GM12878 (cell line): ENCODE results near the gene SLC6A11. TPM values are rescaled to one million over a fixed set of nuclear protein-coding genes. Genes with fewer than 3 reads are reported as not detected.

ENCODE experiments used
- ATAC-seq: fragments of 200-7000 bp; cut with Tn5 transposase; 3 replicates; pipeline ENCODE4 v1.9.1; 2020; ENCODE audit warnings: mild to moderate bottlenecking, moderate library complexity
- BruUV-seq: library from RNA; stranded (reverse); fragments of 400-500 nt; replicated peaks from 2 replicates; lab custom pipeline; 2021; lab: Mats Ljungman, UMichigan
- CTCF ChIA-PET: fragments of 300-600 bp; sonication (Branson Sonifier 250); formaldehyde crosslinking; extraction: SDS; loops from one replicate; lab custom pipeline; 2021; ENCODE audit warnings: inconsistent platforms; lab: Yijun Ruan, JAX
- POLR2A ChIA-PET: fragments of 350-600 bp; formaldehyde crosslinking; extraction: SDS; loops from one replicate; lab custom pipeline; 2021; ENCODE audit warnings: inconsistent platforms; lab: Charles Lee
- RAD21 ChIA-PET: fragments of 300-600 bp; sonication (Branson Sonifier 250); formaldehyde crosslinking; loops from one replicate; lab custom pipeline; 2023; ENCODE audit warnings: antibody characterized with exemption; ENCODE audit not compliant: unreplicated experiment; lab: Charles Lee
- SMC1A ChIA-PET: fragments of 300-600 bp; sonication (Branson Sonifier 250); formaldehyde crosslinking; loops from one replicate; lab custom pipeline; 2023; ENCODE audit not compliant: unreplicated experiment, uncharacterized antibody; lab: Charles Lee
- DNase-seq: peaks from one replicate; pipeline ENCODE4 v3.0.0-alpha.2; 2011; ENCODE audit warnings: low read depth, low spot score
- FAIRE-seq: peaks from 3 replicates; lab custom pipeline; 2011; peaks lifted over from hg19 to GRCh38; lab: Jason Lieb, UNC
- H2AFZ ChIP-seq: 2 replicates; pipeline ENCODE4 v1.6.0; 2011; ENCODE audit warnings: low read depth, low read length, control low read depth; ENCODE audit not compliant: control insufficient read depth
- H3K27ac ChIP-seq: 2 replicates; pipeline ENCODE4 v1.5.1; 2011; ENCODE audit warnings: control low read depth; ENCODE audit not compliant: control insufficient read depth, insufficient read depth
- H3K27me3 ChIP-seq, 2 experiments: replicated peaks in 1 of 2; 2 replicates each; pipeline versions ENCODE4 v1.6.0 to v1.6.1; 2011; ENCODE audit warnings: low read length in 1 of 2; ENCODE audit not compliant: control insufficient read depth in 2 of 2, insufficient read depth in 2 of 2
- H3K36me3 ChIP-seq, 2 experiments: 2 replicates each; pipeline ENCODE4 v1.5.1; 2011; ENCODE audit warnings: low read length in 1 of 2; ENCODE audit not compliant: control insufficient read depth in 2 of 2, insufficient read depth in 2 of 2
- H3K4me1 ChIP-seq: 2 replicates; pipeline ENCODE4 v1.6.1; 2011; ENCODE audit warnings: mild to moderate bottlenecking, low read length, moderate library complexity, mixed read lengths; ENCODE audit not compliant: control insufficient read depth, insufficient read depth
- H3K4me2 ChIP-seq: 2 replicates; pipeline ENCODE4 v1.6.0; 2011; ENCODE audit warnings: control low read depth; ENCODE audit not compliant: control insufficient read depth, insufficient read depth
- H3K4me3 ChIP-seq: fragments of 200-600 bp; sonication (generic); 2 replicates; pipeline ENCODE4 v1.5.1; 2016
- H3K79me2 ChIP-seq: 2 replicates; pipeline ENCODE4 v1.6.0; 2011; ENCODE audit warnings: low read length; ENCODE audit not compliant: control insufficient read depth, insufficient read depth
- H3K9ac ChIP-seq: 2 replicates; pipeline ENCODE4 v1.8.0; 2011; ENCODE audit warnings: low read length, control low read depth, mixed read lengths; ENCODE audit not compliant: control insufficient read depth, insufficient read depth
- H3K9me3 ChIP-seq: replicated peaks from 3 replicates; pipeline ENCODE4 v1.5.1; 2011; ENCODE audit warnings: mild to moderate bottlenecking, low read length; ENCODE audit not compliant: control insufficient read depth, insufficient read depth
- H4K20me1 ChIP-seq: 2 replicates; pipeline ENCODE4 v1.6.0; 2011; ENCODE audit not compliant: control insufficient read depth, insufficient read depth
- BHLHE40 ChIP-seq, 2 experiments: fragments of 450-650 bp in 1 of 2; IDR thresholded peaks; 2 replicates each; pipeline ENCODE4 v1.6.1; 2011 to 2017; ENCODE audit warnings: low read depth in 2 of 2, borderline replicate concordance in 1 of 2, improper control_type of control experiment in 1 of 2, low read length in 1 of 2, mild to moderate bottlenecking in 1 of 2
- ELK1 ChIP-seq: IDR thresholded peaks from 2 replicates; pipeline ENCODE4 v1.6.1; 2012; ENCODE audit warnings: low read depth, low read length, improper control_type of control experiment
- IRF4 ChIP-seq: IDR thresholded peaks from 2 replicates; pipeline ENCODE4 v1.6.1; 2011; ENCODE audit warnings: low read depth, low read length
- IRF5 ChIP-seq: fragments of 450-650 bp; IDR thresholded peaks from 2 replicates; pipeline ENCODE4 v1.6.1; 2017; ENCODE audit warnings: borderline replicate concordance
- KDM1A ChIP-seq: fragments of 200-600 bp; sonication (generic); IDR thresholded peaks from 2 replicates; pipeline ENCODE4 v1.6.1; 2016; ENCODE audit warnings: borderline replicate concordance
- NR2C1 ChIP-seq: fragments of 450-650 bp; IDR thresholded peaks from 2 replicates; pipeline ENCODE4 v1.6.1; 2017; ENCODE audit warnings: antibody characterized with exemption, mild to moderate bottlenecking, moderate library complexity
- PAX5 ChIP-seq: IDR thresholded peaks from 2 replicates; pipeline ENCODE4 v1.6.1; 2011; ENCODE audit warnings: low read depth, low read length, borderline replicate concordance
- POLR2A ChIP-seq: IDR thresholded peaks from 2 replicates; pipeline ENCODE4 v1.6.1; 2011; ENCODE audit warnings: low read depth, mild to moderate bottlenecking, low read length
- RELA ChIP-seq: fragments of 450-650 bp; IDR thresholded peaks from 2 replicates; pipeline ENCODE4 v1.8.0; 2014; ENCODE audit warnings: borderline replicate concordance; ENCODE audit not compliant: partially characterized antibody
- SKIL ChIP-seq: fragments of 450-650 bp; IDR thresholded peaks from 2 replicates; pipeline ENCODE4 v1.6.1; 2017; ENCODE audit warnings: mild to moderate bottlenecking, low read depth, inconsistent platforms; ENCODE audit not compliant: poor library complexity, severe bottlenecking
- SP1 ChIP-seq: IDR thresholded peaks from one replicate; pipeline ENCODE4 v1.6.1; 2011; ENCODE audit warnings: low read depth, low read length
- SREBF1 ChIP-seq: IDR thresholded peaks from 2 replicates; pipeline ENCODE4 v1.6.1; 2012; ENCODE audit warnings: mild to moderate bottlenecking, low read length
- SRF ChIP-seq, 2 experiments: IDR thresholded peaks; 2 replicates each; pipeline ENCODE4 v1.6.1; 2011; ENCODE audit warnings: low read depth in 2 of 2, low read length in 2 of 2, mild to moderate bottlenecking in 1 of 2, moderate library complexity in 1 of 2
- SUPT20H ChIP-seq: IDR thresholded peaks from 2 replicates; pipeline ENCODE4 v1.6.1; 2011; ENCODE audit warnings: low read depth, mild to moderate bottlenecking, low read length, moderate library complexity, borderline replicate concordance; ENCODE audit not compliant: control insufficient read depth
- USF1 ChIP-seq: IDR thresholded peaks from 2 replicates; pipeline ENCODE4 v1.6.1; 2011; ENCODE audit warnings: borderline replicate concordance, low read depth, mild to moderate bottlenecking, moderate library complexity, mixed read lengths, low read length; ENCODE audit not compliant: insufficient read depth; ENCODE audit errors: extremely low read length
- YY1 ChIP-seq: IDR thresholded peaks from 2 replicates; pipeline ENCODE4 v1.6.1; 2011; ENCODE audit warnings: low read depth, mild to moderate bottlenecking, low read length
- ZNF384 ChIP-seq: IDR thresholded peaks from 2 replicates; pipeline ENCODE4 v1.6.1; 2012; ENCODE audit warnings: low read depth, mild to moderate bottlenecking, low read length, improper control_type of control experiment, borderline replicate concordance
- WGBS: methylation state at CpG from one replicate; pipeline ENCODE4 v1.1.6; 2016; ENCODE audit warnings: low lambda C conversion rate; ENCODE audit not compliant: insufficient replicate concordance, insufficient coverage; ENCODE audit errors: missing lambda C conversion rate; 5-methylcytosine and 5-hydroxymethylcytosine counted together
- in situ Hi-C: fragments of 300-500 bp; cut with MboI; formaldehyde crosslinking; loops from 9 replicates; pipeline ENCODE4 v1.14.3; 2018; ENCODE audit warnings: mixed read lengths
- intact Hi-C: fragments of 100-400 bp; cut with micrococcal nuclease; formaldehyde crosslinking; loops from one replicate; pipeline ENCODE4 v1.14.2; 2022; ENCODE audit not compliant: unreplicated experiment
- polyA plus RNA-seq, 11 experiments: library from polyadenylated mRNA; depleted of rRNA in 4 of 11; unstranded in 6 of 11; stranded (reverse) in 5 of 11; fragments of >200 nt; fragmentation: Nextera tagmentation in 4 of 11; fragmentation: Illumina TruSeq in 1 of 11; extraction: Ambion mirVana in 4 of 11; extraction: Trizol in 1 of 11; gene quantifications; 1 replicate in 1 of 11; 2 replicates in 10 of 11; pipeline versions ENCODE4 v1.2.1 to v1.2.3, GENCODE V29; 2011 to 2016; ENCODE audit warnings: inconsistent platforms in 2 of 11, missing spikeins in 2 of 11, low read depth in 1 of 11
- total RNA-seq, 4 experiments: library from RNA; depleted of rRNA in 3 of 4; stranded (reverse); fragments of >200 nt in 3 of 4; fragmentation: Illumina TruSeq in 1 of 4; extraction: Trizol in 1 of 4; gene quantifications; 2 replicates each; pipeline versions ENCODE4 v1.2.1 to v1.2.3, GENCODE V29; 2013 to 2021

SLC6A11 gene
- total and polyA plus RNA-seq, 10 of the 15 experiments (the other 5 are each of a cell fraction or from before 2014, with no cell fraction given): not detected

- TF ChIP-seq IRF5: no peak
- no peak for TF ChIP-seq KDM1A
- no peak for TF ChIP-seq PAX5
- TF ChIP-seq USF1: no peak
- TF ChIP-seq IRF4: no peak
- TF ChIP-seq, all 136 proteins: peak for 0
Measured at GRCh38 chr3:10946526-10946925, 130.5 kb downstream of the SLC6A11 start (continued).

- Histone ChIP-seq H3K9me3 (no peaks in the 10 kb centered on the region), H3K4me2 (no peak overlapping the region), H3K9ac (no peak overlapping the region), H3K27me3 (no peaks in the 10 kb centered on the region), H3K36me3 (no peaks in the 10 kb centered on the region), H3K79me2 (no peaks in the 10 kb centered on the region), H3K4me3 (no peak overlapping the region), H2AFZ (no peak overlapping the region), H3K27ac (no peak overlapping the region), H4K20me1 (no peaks in the 10 kb centered on the region), H3K4me1 (no peaks in the 10 kb centered on the region)
- BruUV-seq: no TSS peak
- ATAC-seq: no peak
- RAD21 ChIA-PET: no interaction called here
- FAIRE-seq: no peak
- 39% methylated on average over 6 of the region's 6 CpGs for WGBS
- no peak for DNase-seq
- SMC1A ChIA-PET: no interaction called here
- intact Hi-C loops (no loop called here), in situ Hi-C loops (loop anchor here (10.0 kb wide), 1 partner anchor 706 kb away; no protein-coding TSS in a partner anchor)
- CTCF ChIA-PET: no interaction called here
- POLR2A ChIA-PET: no interaction called here
- TF ChIP-seq SKIL (no peak), RELA (no peak), ZNF384 (no peak), POLR2A (no peak), SRF (IDR thresholded peaks at IDR 0.05; ENCODE audit: low read depth in 2 of 2, low read length in 2 of 2) (no peak), SP1 (no peak), ELK1 (no peak), BHLHE40 (IDR thresholded peaks at IDR 0.05; ENCODE audit: borderline replicate concordance in 1 of 2, low read depth in 2 of 2, low read length in 1 of 2) (no peak), NR2C1 (no peak), SUPT20H (no peak), YY1 (no peak), SREBF1 (no peak)
Measured at GRCh38 chr3:10948326-10948725, 132.3 kb downstream of the SLC6A11 start.
